CD14-positive monocyte (primary cell): ENCODE results near the gene PCSK1N. TPM values are rescaled to one million over a fixed set of nuclear protein-coding genes. Genes with fewer than 3 reads are reported as not detected.

Experiments
- DNase-seq, 3 donors: peaks; one replicate each; pipeline ENCODE4 v3.0.0-alpha.2; 2011 to 2022
- H2AFZ ChIP-seq: 2 replicates; pipeline ENCODE4 v1.6.0; 2012; ENCODE audit warnings: mild to moderate bottlenecking, low read depth, low read length, inconsistent platforms; ENCODE audit not compliant: insufficient read depth, poor library complexity, severe bottlenecking
- H3K27ac ChIP-seq, 2 donors: 1 replicate in 1 of 2; 2 replicates in 1 of 2; pipeline ENCODE4 v1.5.1; 2012 to 2013; ENCODE audit warnings: low read length in 2 of 2, control low read depth in 1 of 2, inconsistent platforms in 1 of 2, low read depth in 1 of 2, mild to moderate bottlenecking in 1 of 2
- H3K27me3 ChIP-seq, 2 donors: one replicate each; pipeline versions ENCODE4 v1.6.0 to v1.6.1; 2011 to 2013; ENCODE audit warnings: low read length in 2 of 2; ENCODE audit not compliant: control insufficient read depth in 2 of 2, insufficient read depth in 2 of 2
- H3K36me3 ChIP-seq, 2 donors: replicated peaks in 1 of 2; 1 replicate in 1 of 2; 2 replicates in 1 of 2; pipeline versions ENCODE4 v1.5.1 to v1.6.1; 2012 to 2013; ENCODE audit warnings: low read length in 2 of 2, control low read depth in 1 of 2, inconsistent platforms in 1 of 2, mild to moderate bottlenecking in 1 of 2; ENCODE audit not compliant: insufficient read depth in 2 of 2, control insufficient read depth in 1 of 2
- H3K4me1 ChIP-seq, 2 donors: 1 replicate in 1 of 2; 2 replicates in 1 of 2; pipeline versions ENCODE4 v1.5.1 to v1.6.1; 2012 to 2013; ENCODE audit warnings: low read length in 2 of 2, control low read depth in 1 of 2, inconsistent platforms in 1 of 2, mild to moderate bottlenecking in 1 of 2, moderate library complexity in 1 of 2; ENCODE audit not compliant: insufficient read depth in 2 of 2, control insufficient read depth in 1 of 2
- H3K4me2 ChIP-seq: replicated peaks from 2 replicates; pipeline ENCODE3; 2012; ENCODE audit warnings: low read length, moderate library complexity, mild to moderate bottlenecking; ENCODE audit not compliant: poor library complexity, severe bottlenecking; ENCODE audit errors: extremely low read depth
- H3K4me3 ChIP-seq, 3 experiments: fragments of 200-600 bp in 1 of 3; sonication (generic) in 1 of 3; replicated peaks in 1 of 3; 1 replicate in 2 of 3; 2 replicates in 1 of 3; pipeline ENCODE4 v1.5.1; 2011 to 2013; ENCODE audit warnings: low read length in 3 of 3, mild to moderate bottlenecking in 3 of 3, control low read depth in 2 of 3, low read depth in 2 of 3, inconsistent platforms in 1 of 3, moderate library complexity in 1 of 3
- H3K79me2 ChIP-seq: 2 replicates; pipeline ENCODE4 v1.6.0; 2012; ENCODE audit warnings: mild to moderate bottlenecking, control low read depth, inconsistent platforms, low read length, moderate library complexity; ENCODE audit not compliant: insufficient read depth
- H3K9ac ChIP-seq: 2 replicates; pipeline ENCODE4 v1.6.0; 2017; ENCODE audit warnings: low read length, mild to moderate bottlenecking; ENCODE audit not compliant: insufficient read depth, poor library complexity, severe bottlenecking
- H3K9me3 ChIP-seq, 2 donors: replicated peaks in 1 of 2; 1 replicate in 1 of 2; 2 replicates in 1 of 2; pipeline versions ENCODE4 v1.5.1 to v1.6.1; 2012 to 2013; ENCODE audit warnings: low read length in 2 of 2, control low read depth in 1 of 2; ENCODE audit not compliant: control insufficient read depth in 1 of 2, insufficient read depth in 1 of 2
- H4K20me1 ChIP-seq: 2 replicates; pipeline ENCODE4 v1.6.0; 2012; ENCODE audit warnings: mild to moderate bottlenecking, low read length, control low read depth, moderate library complexity; ENCODE audit not compliant: insufficient read depth
- H3K27ac Mint-ChIP-seq, 7 donors: one replicate each; pipeline ENCODE4 v1.8.0; 2020; ENCODE audit warnings: mild to moderate bottlenecking in 7 of 7, mixed read lengths in 7 of 7, moderate library complexity in 6 of 7, inconsistent platforms in 2 of 7
- H3K27me3 Mint-ChIP-seq, 3 donors: one replicate each; pipeline ENCODE4 v1.8.0; 2021 to 2022; ENCODE audit warnings: low read depth in 3 of 3, mild to moderate bottlenecking in 3 of 3, mixed read lengths in 3 of 3, moderate library complexity in 3 of 3, inconsistent platforms in 1 of 3
- H3K36me3 Mint-ChIP-seq, 2 donors: one replicate each; pipeline ENCODE4 v1.8.0; 2020; ENCODE audit warnings: mixed read lengths in 2 of 2, inconsistent platforms in 1 of 2, mild to moderate bottlenecking in 1 of 2
- H3K4me1 Mint-ChIP-seq: one replicate; pipeline ENCODE4 v1.8.0; 2020; ENCODE audit warnings: mild to moderate bottlenecking, mixed read lengths
- H3K4me3 Mint-ChIP-seq, 2 donors: one replicate each; pipeline ENCODE4 v1.8.0; 2020; ENCODE audit warnings: mild to moderate bottlenecking in 2 of 2, mixed read lengths in 2 of 2, moderate library complexity in 1 of 2
- H3K9me3 Mint-ChIP-seq, 7 donors: one replicate each; pipeline ENCODE4 v1.8.0; 2020 to 2022; ENCODE audit warnings: mixed read lengths in 7 of 7, mild to moderate bottlenecking in 6 of 7, moderate library complexity in 6 of 7, inconsistent platforms in 2 of 7
- WGBS: methylation state at CpG from one replicate; pipeline ENCODE4 v1.1.5; 2013; ENCODE audit warnings: missing lambda C conversion rate; ENCODE audit not compliant: insufficient coverage; 5-methylcytosine and 5-hydroxymethylcytosine counted together
- intact Hi-C, 2 donors: fragments of 100-400 bp; cut with micrococcal nuclease; formaldehyde crosslinking; loops; one replicate each; pipeline versions ENCODE4 v1.15.0 to v1.15.1; 2023
- polyA plus RNA-seq, 3 donors: library from polyadenylated mRNA; depleted of rRNA in 1 of 3; unstranded in 2 of 3; stranded (reverse) in 1 of 3; fragments of 300-500 nt in 2 of 3; fragments of >200 nt in 1 of 3; fragmentation: Illumina TruSeq in 2 of 3; gene quantifications; 1 replicate in 2 of 3; 2 replicates in 1 of 3; pipeline ENCODE4 v1.2.3, GENCODE V29; 2012 to 2021
- TF ChIP-seq, protein P1 (sequence below): fragments of 200-600 bp; IDR thresholded peaks from one replicate; pipeline ENCODE4 v1.8.0; 2022; ENCODE audit warnings: antibody characterized with exemption, mild to moderate bottlenecking

Gene PCSK1N
- polyA plus RNA-seq, 3 donors: not detected

DNA sequence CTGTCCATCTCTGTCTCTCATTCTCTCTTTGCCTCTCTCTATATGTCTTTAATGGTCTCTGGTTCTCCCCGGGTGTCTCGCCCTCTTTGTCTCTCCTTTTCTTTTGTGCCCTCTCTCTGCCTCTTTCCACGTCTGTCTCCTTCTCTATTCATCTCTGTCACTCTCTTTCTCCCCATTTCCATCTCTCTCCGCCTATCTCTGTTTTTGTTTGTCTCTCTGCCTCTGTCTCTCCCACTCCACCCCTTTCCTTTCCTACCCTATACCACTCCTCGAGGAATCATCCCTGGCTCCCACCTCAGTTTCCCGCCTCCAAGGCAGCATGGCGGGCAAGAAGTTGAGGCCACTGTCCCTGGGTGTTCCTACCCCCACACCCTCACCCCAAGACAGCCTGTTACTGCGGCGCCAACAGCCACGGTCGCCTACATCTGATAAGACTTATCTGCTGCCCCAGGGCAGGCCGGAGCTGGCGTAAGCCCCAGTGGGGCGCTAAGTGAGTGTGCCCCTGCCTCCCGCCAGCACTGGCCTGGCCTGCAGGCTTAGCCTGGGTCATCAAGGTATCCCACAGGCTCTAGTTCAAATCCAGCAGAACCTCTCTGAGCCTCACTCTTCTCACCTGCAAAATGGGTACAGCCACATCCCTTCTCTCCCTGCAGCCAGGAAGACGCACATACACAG is 49.7 kb downstream of the PCSK1N start:
- H3K27ac Mint-ChIP-seq: no peak overlapping the region
- WGBS: 100% methylated on average over 5 of the region's 16 CpGs
- H3K4me3 Mint-ChIP-seq: no peak overlapping the region

DNA sequence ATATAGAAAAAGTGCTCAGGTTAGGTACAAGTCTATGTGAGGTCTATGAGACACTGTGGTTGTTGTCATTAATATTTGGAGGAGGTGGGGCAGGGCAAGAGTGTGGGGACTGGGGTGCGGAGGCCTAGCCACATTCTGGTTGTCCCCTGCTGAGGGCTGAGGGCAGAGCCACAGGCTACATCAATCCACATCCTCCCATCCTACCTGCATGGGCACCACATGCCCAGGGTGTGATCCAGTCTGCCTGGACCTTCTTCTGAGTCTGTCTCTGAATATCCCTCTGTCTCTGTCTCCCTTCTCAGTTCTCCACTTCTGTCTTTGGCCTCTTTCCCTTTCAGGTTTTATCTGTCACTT is 50.2 kb downstream of the PCSK1N start:
- Histone ChIP-seq H3K79me2 (no peaks in the 10 kb centered on the region), H3K27ac (no peak overlapping the region), H4K20me1 (no peaks in the 10 kb centered on the region), H3K36me3 (no peaks in the 10 kb centered on the region), H2AFZ (no peak overlapping the region), H3K9me3 (no peaks in the 10 kb centered on the region), H3K4me3 (no peak overlapping the region), H3K27me3 (no peaks in the 10 kb centered on the region), H3K9ac (no peak overlapping the region), H3K4me2 (no peak overlapping the region), H3K4me1 (peaks cover 0 to 9% of the 10 kb centered on the region in 2 donors)
- H3K27ac Mint-ChIP-seq: no peak overlapping the region
- peaks cover 3 to 11% (median 3%) of the 10 kb centered on the region in 3 donors for H3K27me3 Mint-ChIP-seq
- H3K36me3 Mint-ChIP-seq: no peaks in the 10 kb centered on the region
- TF ChIP-seq, protein P1, sequence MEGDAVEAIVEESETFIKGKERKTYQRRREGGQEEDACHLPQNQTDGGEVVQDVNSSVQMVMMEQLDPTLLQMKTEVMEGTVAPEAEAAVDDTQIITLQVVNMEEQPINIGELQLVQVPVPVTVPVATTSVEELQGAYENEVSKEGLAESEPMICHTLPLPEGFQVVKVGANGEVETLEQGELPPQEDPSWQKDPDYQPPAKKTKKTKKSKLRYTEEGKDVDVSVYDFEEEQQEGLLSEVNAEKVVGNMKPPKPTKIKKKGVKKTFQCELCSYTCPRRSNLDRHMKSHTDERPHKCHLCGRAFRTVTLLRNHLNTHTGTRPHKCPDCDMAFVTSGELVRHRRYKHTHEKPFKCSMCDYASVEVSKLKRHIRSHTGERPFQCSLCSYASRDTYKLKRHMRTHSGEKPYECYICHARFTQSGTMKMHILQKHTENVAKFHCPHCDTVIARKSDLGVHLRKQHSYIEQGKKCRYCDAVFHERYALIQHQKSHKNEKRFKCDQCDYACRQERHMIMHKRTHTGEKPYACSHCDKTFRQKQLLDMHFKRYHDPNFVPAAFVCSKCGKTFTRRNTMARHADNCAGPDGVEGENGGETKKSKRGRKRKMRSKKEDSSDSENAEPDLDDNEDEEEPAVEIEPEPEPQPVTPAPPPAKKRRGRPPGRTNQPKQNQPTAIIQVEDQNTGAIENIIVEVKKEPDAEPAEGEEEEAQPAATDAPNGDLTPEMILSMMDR: no peak
- WGBS: no CpG with 5 or more reads among the region's 1 CpG
- no peak for DNase-seq
- H3K4me1 Mint-ChIP-seq: peaks cover 9% of the 10 kb centered on the region
- peaks cover 0 to 4% (median 0%) of the 10 kb centered on the region in 7 donors for H3K9me3 Mint-ChIP-seq
- intact Hi-C loops: no loop called here
- H3K4me3 Mint-ChIP-seq: no peak overlapping the region

More for the DNA sequence above, 49.7 kb downstream of the PCSK1N start:
- H3K27me3 Mint-ChIP-seq: peaks cover 3 to 11% (median 3%) of the 10 kb centered on the region in 3 donors
- Histone ChIP-seq H3K27ac (no peak overlapping the region), H3K9me3 (no peaks in the 10 kb centered on the region), H3K4me3 (no peak overlapping the region), H3K36me3 (no peaks in the 10 kb centered on the region), H3K27me3 (no peaks in the 10 kb centered on the region), H3K4me1 (peaks cover 0 to 11% of the 10 kb centered on the region in 2 donors), H3K79me2 (no peaks in the 10 kb centered on the region), H3K9ac (no peak overlapping the region), H3K4me2 (no peak overlapping the region), H4K20me1 (no peaks in the 10 kb centered on the region), H2AFZ (no peak overlapping the region)
- intact Hi-C loops: no loop called here
- DNase-seq: no peak
- TF ChIP-seq, protein P1: no peak
- H3K36me3 Mint-ChIP-seq: no peaks in the 10 kb centered on the region
- peaks cover 0 to 4% (median 0%) of the 10 kb centered on the region in 7 donors for H3K9me3 Mint-ChIP-seq
- H3K4me1 Mint-ChIP-seq: peaks cover 13% of the 10 kb centered on the region
